HG02763 (cell line): ENCODE measurements around the gene PRKCH.
A peak's percentile ranks its signal among the peaks of the same experiment; 100 is the strongest.

Source experiments
- ATAC-seq: cut with Tn5 transposase; IDR thresholded peaks from one replicate; pipeline ENCODE4 v1.9.1; 2021; ENCODE audit warnings: mild to moderate bottlenecking, moderate library complexity; ENCODE audit not compliant: unreplicated experiment

Gene PRKCH

DNA sequence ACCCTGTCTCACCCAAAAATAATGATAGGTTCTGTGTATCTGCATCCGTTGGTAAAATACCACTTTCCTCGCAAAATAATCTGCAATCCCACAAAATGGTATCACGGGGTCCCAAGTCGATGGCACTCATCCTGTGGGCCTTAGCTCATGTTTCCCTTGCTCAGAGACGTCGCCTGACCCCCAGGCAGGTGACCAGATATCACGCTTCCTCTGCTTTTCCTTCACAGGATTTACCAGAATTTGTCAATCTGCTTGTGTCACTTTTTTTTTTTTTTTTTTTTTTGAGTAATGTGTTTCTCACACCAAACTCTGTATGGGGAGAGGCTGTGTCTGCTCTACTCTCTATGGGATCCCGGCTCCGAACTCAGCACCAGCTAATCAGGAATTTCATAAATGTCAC, 162.7 kb downstream of the PRKCH start:
- ATAC-seq, result no peak

DNA sequence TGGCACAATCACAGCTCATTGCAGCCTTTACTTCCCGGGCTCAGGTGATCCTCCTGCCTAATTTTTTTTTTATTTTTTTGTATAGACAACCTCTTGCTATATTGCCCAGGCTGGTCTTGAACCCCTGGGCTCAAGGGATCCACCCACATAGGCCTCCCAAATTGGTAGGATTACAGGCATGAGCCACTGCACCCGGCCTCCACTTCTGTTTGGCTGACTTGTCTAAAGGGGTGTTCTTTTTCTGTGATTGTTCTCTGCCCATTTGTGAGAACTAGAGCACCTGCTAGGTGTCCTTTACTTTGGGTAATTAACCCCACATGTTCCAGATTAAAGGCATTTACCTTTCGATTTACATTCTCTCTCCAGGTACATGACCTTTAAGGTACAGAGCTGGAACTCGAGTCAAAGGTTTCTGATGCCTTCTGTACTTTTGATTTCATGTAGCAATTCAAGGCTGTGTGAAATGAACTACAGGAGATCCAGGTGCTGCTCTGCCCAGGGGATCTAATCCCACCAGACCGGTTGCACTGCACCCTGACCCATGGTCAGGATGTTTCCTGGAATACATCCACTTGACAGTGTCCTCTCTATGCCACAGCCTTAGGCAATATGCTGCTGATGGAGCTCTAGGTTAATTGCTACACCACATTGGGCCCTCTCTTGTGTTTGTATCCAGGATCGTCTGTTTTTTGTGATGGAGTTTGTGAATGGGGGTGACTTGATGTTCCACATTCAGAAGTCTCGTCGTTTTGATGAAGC, 163.6 kb downstream of the PRKCH start:
- ATAC-seq, result no peak

GRCh38 chr14:61485661-61486060, 164.3 kb downstream of the PRKCH start:
- no peak for ATAC-seq

DNA sequence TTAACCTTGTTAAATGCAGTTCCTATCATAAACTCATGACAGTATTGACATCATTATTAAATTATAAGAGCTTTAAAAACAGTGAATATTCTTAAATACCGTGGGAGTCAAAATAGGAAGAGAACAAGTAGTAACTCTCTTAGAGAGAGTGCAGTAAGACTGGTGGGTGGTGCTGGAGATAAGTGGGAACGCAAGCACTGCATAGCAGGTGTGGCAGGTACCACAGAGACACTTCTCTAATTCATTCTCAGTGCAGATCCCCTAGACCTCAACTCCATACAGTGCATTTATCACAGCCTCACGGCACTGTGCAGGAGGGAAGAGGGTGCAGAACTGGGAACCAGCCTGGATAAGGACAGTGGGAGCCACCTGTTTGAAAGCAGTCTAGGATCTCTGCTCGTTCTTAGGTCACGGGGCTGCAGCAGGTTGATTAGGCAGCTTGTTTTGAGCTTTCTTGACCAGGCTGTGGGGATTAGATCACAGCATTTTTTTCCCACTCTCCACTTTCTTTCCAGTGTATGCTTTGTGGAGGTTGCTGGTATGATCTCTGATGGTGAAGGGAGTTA, 165.6 kb downstream of the PRKCH start:
- no peak for ATAC-seq

DNA sequence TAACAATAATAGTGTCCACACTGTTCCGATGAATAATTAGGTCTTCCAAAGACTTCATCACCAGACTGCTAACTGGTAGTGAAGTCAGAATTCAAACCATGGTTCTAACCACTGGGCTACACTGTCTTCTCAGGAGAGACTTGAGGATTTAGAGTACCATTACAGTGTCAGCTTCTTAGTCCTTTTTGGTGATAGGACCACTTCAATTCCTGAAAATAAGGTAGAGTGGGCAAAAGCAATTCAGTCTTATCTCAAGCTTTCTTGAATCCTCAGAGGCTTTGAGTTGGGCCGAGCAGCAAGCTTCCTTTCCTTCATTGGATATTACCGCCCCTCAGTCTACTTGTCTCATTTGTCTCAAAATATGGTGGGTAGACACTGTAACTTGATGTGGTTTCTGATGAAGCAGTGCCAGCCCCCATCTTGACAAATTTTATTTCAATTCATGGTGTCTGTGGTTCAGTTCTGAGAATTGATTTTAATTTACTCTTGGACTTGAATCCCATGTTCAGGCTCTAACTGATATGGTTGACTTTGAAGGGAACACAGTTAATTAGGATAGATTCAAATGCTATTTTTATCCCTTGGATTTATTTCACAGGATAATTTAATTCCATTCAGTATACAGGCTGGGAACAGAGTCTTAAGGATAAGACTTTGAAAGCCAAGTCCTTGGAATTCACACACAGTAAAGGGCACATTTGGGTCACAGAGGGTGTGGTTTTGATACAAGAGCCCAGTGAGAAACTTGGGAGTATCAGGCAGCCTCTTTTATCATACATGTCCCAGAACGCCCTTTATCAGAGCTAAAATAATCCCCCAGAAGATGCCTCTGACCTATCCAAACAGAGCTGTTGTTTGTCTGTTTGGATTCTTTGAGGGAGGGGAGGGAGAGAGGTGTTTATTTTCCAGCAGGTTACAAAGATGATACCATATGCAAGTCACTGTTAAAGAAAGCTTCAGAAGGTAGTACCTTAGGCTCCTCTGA, 167.3 kb downstream of the PRKCH start:
- ATAC-seq, result no peak

GRCh38 chr14:61489512-61489911, 168.1 kb downstream of the PRKCH start:
- no peak for ATAC-seq

DNA sequence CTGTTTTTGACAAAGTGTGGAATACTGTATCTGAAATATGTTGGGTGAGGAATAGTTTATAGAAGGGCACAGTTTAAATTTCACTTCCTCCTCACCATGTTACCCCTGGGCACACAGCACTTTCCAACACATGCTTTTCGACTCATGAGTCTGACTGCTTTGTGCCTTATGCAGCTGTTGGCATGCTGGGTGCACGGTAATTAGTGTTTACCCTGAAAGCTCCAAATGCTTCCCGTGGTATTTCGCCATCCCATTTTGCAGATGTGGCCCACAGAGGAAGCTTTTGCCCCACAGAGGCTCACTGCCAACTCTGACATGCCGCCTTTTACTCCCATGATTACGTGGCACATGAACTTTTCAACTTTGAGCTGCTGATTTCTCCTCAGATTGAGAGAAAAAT, 168.6 kb downstream of the PRKCH start:
- ATAC-seq, result no peak

GRCh38 chr14:61491224-61491623, 169.8 kb downstream of the PRKCH start:
- ATAC-seq, result no peak

DNA sequence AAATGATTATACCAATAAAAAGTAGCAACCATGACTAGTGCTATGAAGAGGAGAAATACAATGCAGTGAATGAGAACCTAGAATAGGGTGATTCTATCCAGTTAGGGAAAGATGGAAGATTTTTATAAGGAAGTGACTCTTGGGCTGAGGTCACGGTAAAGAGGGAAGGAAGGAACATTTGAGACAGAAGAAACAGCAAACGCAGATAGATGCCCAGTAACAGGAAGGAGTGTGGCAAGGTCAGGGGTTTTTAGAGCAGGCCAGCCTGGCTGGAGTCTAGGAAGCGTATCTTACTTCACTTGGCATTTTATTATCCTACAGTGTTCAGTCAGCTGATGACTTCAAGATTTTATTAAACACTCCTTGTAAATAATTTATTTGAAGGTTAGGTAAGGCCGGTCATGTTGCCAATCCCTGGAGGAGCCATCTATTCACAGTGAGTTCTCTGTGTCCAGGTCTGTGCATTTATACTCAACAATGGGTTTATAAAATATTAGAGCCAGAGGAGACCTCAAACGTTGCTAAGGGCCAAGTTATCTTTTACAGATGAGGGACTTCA, 170.6 kb downstream of the PRKCH start:
- ATAC-seq, result no peak

GRCh38 chr14:61492474-61492873, 171.1 kb downstream of the PRKCH start:
- no peak for ATAC-seq

- no peak for ATAC-seq
These were observed 171.9 kb downstream of the PRKCH start for GRCh38 chr14:61493239-61493638.

DNA sequence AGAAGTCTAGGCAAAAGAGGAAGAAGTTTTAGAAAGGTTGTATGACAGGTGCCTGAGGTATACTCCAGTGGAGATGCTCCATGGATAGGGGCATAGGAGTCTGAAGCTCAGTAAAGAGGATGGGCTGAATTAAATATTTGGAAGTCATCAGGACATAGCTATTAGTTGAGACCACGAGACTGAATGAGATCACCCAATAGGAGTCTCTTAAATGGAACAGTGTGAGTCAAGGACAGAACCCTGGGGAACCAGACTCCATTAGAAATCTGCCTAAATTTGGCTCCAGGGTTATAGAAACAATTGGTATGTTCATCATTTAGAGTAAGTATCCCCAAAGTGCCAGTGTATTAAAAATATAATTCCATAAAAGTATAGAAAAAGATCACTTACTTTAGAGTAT, 172.6 kb downstream of the PRKCH start:
- ATAC-seq, result no peak

- no peak for ATAC-seq
These were observed 174.4 kb downstream of the PRKCH start for GRCh38 chr14:61495809-61496208.

GRCh38 chr14:61498303-61498702, 176.9 kb downstream of the PRKCH start:
- no peak for ATAC-seq

GRCh38 chr14:61498811-61499210, 177.4 kb downstream of the PRKCH start:
- ATAC-seq, result no peak

- ATAC-seq, result no peak
These were observed 178.6 kb downstream of the PRKCH start for GRCh38 chr14:61499991-61500390.

- ATAC-seq, result no peak
These were observed 180.5 kb downstream of the PRKCH start for GRCh38 chr14:61501714-61502458.

- ATAC-seq, result peak; percentile 24
These were observed 181.2 kb downstream of the PRKCH start for GRCh38 chr14:61502459-61503093.

DNA sequence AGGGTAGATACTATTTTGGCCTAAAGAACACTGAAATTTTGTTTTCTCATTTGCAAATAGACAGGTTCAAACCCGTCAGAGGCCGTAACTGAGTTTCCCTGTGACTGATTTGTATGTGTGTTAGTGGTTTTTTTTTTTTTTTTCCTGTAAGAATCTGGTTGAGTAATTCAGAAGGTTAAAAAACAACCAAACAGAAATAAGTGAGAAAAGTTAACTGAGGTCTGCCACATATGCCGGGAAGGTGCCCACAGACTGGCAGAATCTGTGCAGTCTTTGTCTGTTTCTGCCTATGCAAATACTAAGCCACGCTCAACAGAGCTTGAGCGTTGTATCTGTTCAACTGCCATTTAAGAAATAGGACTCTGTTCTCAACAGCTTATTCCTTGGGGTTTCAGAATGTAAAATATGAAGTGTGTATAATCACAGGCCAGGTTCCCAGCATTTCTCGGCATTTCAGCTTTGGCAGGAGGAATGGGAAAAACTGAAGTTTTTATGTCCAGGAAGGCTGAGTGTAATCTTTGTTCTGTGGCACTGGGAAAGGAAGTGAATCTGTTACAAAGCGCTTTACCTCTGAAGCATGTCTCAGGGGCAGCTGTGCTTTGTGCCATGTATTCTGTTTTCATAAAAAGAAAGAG, 181.9 kb downstream of the PRKCH start:
- peak; percentile 84 for ATAC-seq

- no peak for ATAC-seq
These were observed 183.5 kb downstream of the PRKCH start for GRCh38 chr14:61504901-61505300.
